GM12878 (cell line): ENCODE measurements around the gene NDUFA13. TPM values are rescaled to one million over a fixed set of nuclear protein-coding genes. Genes with fewer than 3 reads are reported as not detected.
A peak's percentile ranks its signal among the peaks of the same experiment; 100 is the strongest.

Experiments used
- ATAC-seq: fragments of 200-7000 bp; cut with Tn5 transposase; 3 replicates; pipeline ENCODE4 v1.9.1; 2020; ENCODE audit warnings: mild to moderate bottlenecking, moderate library complexity
- BruUV-seq: library from RNA; stranded (reverse); fragments of 400-500 nt; replicated peaks from 2 replicates; lab custom pipeline; 2021; lab: Mats Ljungman, UMichigan
- CTCF ChIA-PET: fragments of 300-600 bp; sonication (Branson Sonifier 250); formaldehyde crosslinking; extraction: SDS; loops from one replicate; lab custom pipeline; 2021; ENCODE audit warnings: inconsistent platforms; lab: Yijun Ruan, JAX
- POLR2A ChIA-PET: fragments of 350-600 bp; formaldehyde crosslinking; extraction: SDS; loops from one replicate; lab custom pipeline; 2021; ENCODE audit warnings: inconsistent platforms; lab: Charles Lee
- RAD21 ChIA-PET: fragments of 300-600 bp; sonication (Branson Sonifier 250); formaldehyde crosslinking; loops from one replicate; lab custom pipeline; 2023; ENCODE audit warnings: antibody characterized with exemption; ENCODE audit not compliant: unreplicated experiment; lab: Charles Lee
- SMC1A ChIA-PET: fragments of 300-600 bp; sonication (Branson Sonifier 250); formaldehyde crosslinking; loops from one replicate; lab custom pipeline; 2023; ENCODE audit not compliant: unreplicated experiment, uncharacterized antibody; lab: Charles Lee
- DNase-seq: peaks from one replicate; pipeline ENCODE4 v3.0.0-alpha.2; 2011; ENCODE audit warnings: low read depth, low spot score
- FAIRE-seq: peaks from 3 replicates; lab custom pipeline; 2011; peaks lifted over from hg19 to GRCh38; lab: Jason Lieb, UNC
- H2AFZ ChIP-seq: 2 replicates; pipeline ENCODE4 v1.6.0; 2011; ENCODE audit warnings: low read depth, low read length, control low read depth; ENCODE audit not compliant: control insufficient read depth
- H3K27ac ChIP-seq: 2 replicates; pipeline ENCODE4 v1.5.1; 2011; ENCODE audit warnings: control low read depth; ENCODE audit not compliant: control insufficient read depth, insufficient read depth
- H3K27me3 ChIP-seq, 2 experiments: replicated peaks in 1 of 2; 2 replicates each; pipeline versions ENCODE4 v1.6.0 to v1.6.1; 2011; ENCODE audit warnings: low read length in 1 of 2; ENCODE audit not compliant: control insufficient read depth in 2 of 2, insufficient read depth in 2 of 2
- H3K36me3 ChIP-seq, 2 experiments: 2 replicates each; pipeline ENCODE4 v1.5.1; 2011; ENCODE audit warnings: low read length in 1 of 2; ENCODE audit not compliant: control insufficient read depth in 2 of 2, insufficient read depth in 2 of 2
- H3K4me1 ChIP-seq: 2 replicates; pipeline ENCODE4 v1.6.1; 2011; ENCODE audit warnings: mild to moderate bottlenecking, low read length, moderate library complexity, mixed read lengths; ENCODE audit not compliant: control insufficient read depth, insufficient read depth
- H3K4me2 ChIP-seq: 2 replicates; pipeline ENCODE4 v1.6.0; 2011; ENCODE audit warnings: control low read depth; ENCODE audit not compliant: control insufficient read depth, insufficient read depth
- H3K4me3 ChIP-seq: fragments of 200-600 bp; sonication (generic); 2 replicates; pipeline ENCODE4 v1.5.1; 2016
- H3K79me2 ChIP-seq: 2 replicates; pipeline ENCODE4 v1.6.0; 2011; ENCODE audit warnings: low read length; ENCODE audit not compliant: control insufficient read depth, insufficient read depth
- H3K9ac ChIP-seq: 2 replicates; pipeline ENCODE4 v1.8.0; 2011; ENCODE audit warnings: low read length, control low read depth, mixed read lengths; ENCODE audit not compliant: control insufficient read depth, insufficient read depth
- H3K9me3 ChIP-seq: replicated peaks from 3 replicates; pipeline ENCODE4 v1.5.1; 2011; ENCODE audit warnings: mild to moderate bottlenecking, low read length; ENCODE audit not compliant: control insufficient read depth, insufficient read depth
- H4K20me1 ChIP-seq: 2 replicates; pipeline ENCODE4 v1.6.0; 2011; ENCODE audit not compliant: control insufficient read depth, insufficient read depth
- ATF7 ChIP-seq: fragments of 450-650 bp; IDR thresholded peaks from 2 replicates; pipeline ENCODE4 v1.6.1; 2016; ENCODE audit warnings: low read depth, mild to moderate bottlenecking
- BACH1 ChIP-seq: fragments of 450-650 bp; IDR thresholded peaks from 2 replicates; pipeline ENCODE4 v1.6.1; 2017; ENCODE audit warnings: mild to moderate bottlenecking, borderline replicate concordance
- CHD1 ChIP-seq: IDR thresholded peaks from 2 replicates; pipeline ENCODE4 v1.6.1; 2012; ENCODE audit warnings: low read depth, low read length, improper control_type of control experiment
- IKZF2 ChIP-seq, 2 experiments: fragments of 450-650 bp; IDR thresholded peaks; 2 replicates each; pipeline ENCODE4 v1.6.1; 2017; ENCODE audit warnings: mild to moderate bottlenecking in 2 of 2, moderate library complexity in 2 of 2
- JUND ChIP-seq: IDR thresholded peaks from 2 replicates; pipeline ENCODE4 v1.6.1; 2012; ENCODE audit warnings: low read depth, mild to moderate bottlenecking, low read length, improper control_type of control experiment, moderate library complexity
- KLF5 ChIP-seq: fragments of 450-650 bp; IDR thresholded peaks from 2 replicates; pipeline ENCODE4 v1.6.1; 2014; ENCODE audit warnings: mild to moderate bottlenecking; ENCODE audit not compliant: partially characterized antibody
- MEF2A ChIP-seq: IDR thresholded peaks from 2 replicates; pipeline ENCODE4 v1.6.1; 2011; ENCODE audit warnings: low read depth, mild to moderate bottlenecking, low read length, moderate library complexity; ENCODE audit not compliant: insufficient read depth
- MEF2B ChIP-seq: fragments of 450-650 bp; IDR thresholded peaks from 2 replicates; pipeline ENCODE4 v1.6.1; 2018; ENCODE audit warnings: mild to moderate bottlenecking, moderate library complexity; ENCODE audit not compliant: partially characterized antibody, poor library complexity, severe bottlenecking
- NBN ChIP-seq: fragments of 450-650 bp; IDR thresholded peaks from 2 replicates; pipeline ENCODE4 v1.6.1; 2016
- NR2C2 ChIP-seq: IDR thresholded peaks from 2 replicates; pipeline ENCODE4 v1.6.1; 2011; ENCODE audit warnings: borderline replicate concordance, low read depth; ENCODE audit not compliant: control insufficient read depth, insufficient read length
- POLR2AphosphoS2 ChIP-seq: IDR thresholded peaks from 2 replicates; pipeline ENCODE4 v1.6.1; 2011; ENCODE audit warnings: low read depth, mild to moderate bottlenecking, low read length, improper control_type of control experiment, moderate library complexity
- POU2F2 ChIP-seq: IDR thresholded peaks from 3 replicates; pipeline ENCODE4 v1.6.1; 2011; ENCODE audit warnings: low read depth, mild to moderate bottlenecking, low read length, borderline replicate concordance
- RELA ChIP-seq: fragments of 450-650 bp; IDR thresholded peaks from 2 replicates; pipeline ENCODE4 v1.8.0; 2014; ENCODE audit warnings: borderline replicate concordance; ENCODE audit not compliant: partially characterized antibody
- SPI1 ChIP-seq: IDR thresholded peaks from 2 replicates; pipeline ENCODE4 v1.6.1; 2011; ENCODE audit warnings: low read depth, mild to moderate bottlenecking, low read length, moderate library complexity, borderline replicate concordance; ENCODE audit not compliant: insufficient read depth
- TARDBP ChIP-seq: IDR thresholded peaks from 2 replicates; pipeline ENCODE4 v1.6.1; 2016; ENCODE audit warnings: borderline replicate concordance
- ZNF207 ChIP-seq: fragments of 450-650 bp; IDR thresholded peaks from 2 replicates; pipeline ENCODE4 v1.6.1; 2014; ENCODE audit warnings: antibody characterized with exemption, mild to moderate bottlenecking, borderline replicate concordance
- ZNF217 ChIP-seq: fragments of 450-650 bp; IDR thresholded peaks from 2 replicates; pipeline ENCODE4 v1.6.1; 2017; ENCODE audit warnings: antibody characterized with exemption, mild to moderate bottlenecking
- WGBS: methylation state at CpG from one replicate; pipeline ENCODE4 v1.1.6; 2016; ENCODE audit warnings: low lambda C conversion rate; ENCODE audit not compliant: insufficient replicate concordance, insufficient coverage; ENCODE audit errors: missing lambda C conversion rate; 5-methylcytosine and 5-hydroxymethylcytosine counted together
- in situ Hi-C: fragments of 300-500 bp; cut with MboI; formaldehyde crosslinking; loops from 9 replicates; pipeline ENCODE4 v1.14.3; 2018; ENCODE audit warnings: mixed read lengths
- intact Hi-C: fragments of 100-400 bp; cut with micrococcal nuclease; formaldehyde crosslinking; loops from one replicate; pipeline ENCODE4 v1.14.2; 2022; ENCODE audit not compliant: unreplicated experiment
- polyA plus RNA-seq, 11 experiments: library from polyadenylated mRNA; depleted of rRNA in 4 of 11; unstranded in 6 of 11; stranded (reverse) in 5 of 11; fragments of >200 nt; fragmentation: Nextera tagmentation in 4 of 11; fragmentation: Illumina TruSeq in 1 of 11; extraction: Ambion mirVana in 4 of 11; extraction: Trizol in 1 of 11; gene quantifications; 1 replicate in 1 of 11; 2 replicates in 10 of 11; pipeline versions ENCODE4 v1.2.1 to v1.2.3, GENCODE V29; 2011 to 2016; ENCODE audit warnings: inconsistent platforms in 2 of 11, missing spikeins in 2 of 11, low read depth in 1 of 11
- total RNA-seq, 4 experiments: library from RNA; depleted of rRNA in 3 of 4; stranded (reverse); fragments of >200 nt in 3 of 4; fragmentation: Illumina TruSeq in 1 of 4; extraction: Trizol in 1 of 4; gene quantifications; 2 replicates each; pipeline versions ENCODE4 v1.2.1 to v1.2.3, GENCODE V29; 2013 to 2021
- TF ChIP-seq, protein P1 (sequence below): fragments of 450-650 bp; formaldehyde crosslinking; IDR thresholded peaks from 2 replicates; pipeline ENCODE4 v1.4.0; 2020; ENCODE audit warnings: mild to moderate bottlenecking, moderate library complexity

NDUFA13 gene
- total and polyA plus RNA-seq, 10 of the 15 experiments (the other 5 are each of a cell fraction or from before 2014, with no cell fraction given): 224 to 586 (median 456) TPM

DNA sequence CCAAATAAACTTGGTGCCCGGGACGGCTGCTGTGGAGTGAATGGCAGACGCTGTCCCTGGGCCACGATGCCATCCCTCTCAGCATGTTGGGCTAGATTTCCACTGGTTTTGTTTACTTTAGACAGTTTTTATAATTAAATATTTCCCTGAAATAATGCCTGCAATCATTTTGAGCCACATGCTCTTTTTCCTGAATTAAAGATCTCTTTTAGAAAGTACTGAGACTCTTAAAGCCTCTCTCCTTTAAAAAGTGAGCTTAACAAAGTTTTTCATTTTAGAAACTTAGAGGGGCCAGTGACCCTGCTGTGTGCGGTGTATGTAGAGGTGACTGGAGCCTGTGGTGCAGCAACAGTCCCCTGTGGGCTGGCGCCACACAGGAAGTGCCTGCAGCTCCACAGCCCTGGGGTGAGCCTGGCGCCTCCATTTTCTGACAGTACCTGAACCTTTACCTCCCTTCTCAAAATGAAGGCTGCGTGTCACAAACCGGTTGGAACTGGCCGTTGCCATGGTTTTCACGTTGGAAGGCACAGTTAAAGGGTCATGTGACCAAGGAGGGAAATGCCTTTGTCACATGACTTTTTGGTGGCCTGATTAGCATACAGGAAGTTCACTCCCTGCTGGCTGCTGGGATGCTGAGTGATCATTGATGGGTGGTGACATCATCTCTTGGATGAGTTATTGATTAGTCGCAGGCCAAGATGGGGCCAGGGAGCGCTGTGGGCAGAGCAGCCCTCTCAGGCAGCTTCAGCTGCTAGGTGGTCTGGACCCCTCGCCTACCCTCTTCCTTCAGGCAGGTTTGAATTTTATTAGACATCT, 26.9 kb upstream of the NDUFA13 start:
- H4K20me1 ChIP-seq: no peaks in the 10 kb centered on the region
- no peak overlapping the region for H3K4me3 ChIP-seq
- ChIA-PET CTCF (interaction anchor here (0.6 to 9.3 kb wide), 22 partner anchors 9 to 440 kb away, joined by 3 to 223 read pairs (median 8); partner anchors contain the start of genes BORCS8, GATAD2A, NR2C2AP and RFXANK), SMC1A (interaction anchor here (0.7 to 5.1 kb wide), 12 partner anchors 10 to 127 kb away, joined by 3 to 97 read pairs (median 3); partner anchors contain the start of gene GATAD2A), RAD21 (interaction anchor here (0.7 to 4.8 kb wide), 15 partner anchors 30 to 314 kb away, joined by 3 to 72 read pairs (median 9); partner anchors contain the start of gene GATAD2A), POLR2A (interaction anchor here (2.2 to 3.1 kb wide), 2 partner anchors 116 to 124 kb away, joined by 6 to 16 read pairs; no protein-coding TSS in a partner anchor)
- no TSS peak for BruUV-seq
- peaks cover 9% of the 10 kb centered on the region for H3K79me2 ChIP-seq
- peak overlapping the region; percentile 42; the same call in 1 of the 2 replicates for H2AFZ ChIP-seq
- peak overlapping the region; percentile 5 for H3K4me2 ChIP-seq
- peak; percentile 96 for FAIRE-seq
- H3K4me1 ChIP-seq: peaks cover 28% of the 10 kb centered on the region
- H3K27ac ChIP-seq: peak overlapping the region; percentile 82
- peak overlapping the region; percentile 66 for H3K9ac ChIP-seq
- no peaks in the 10 kb centered on the region for H3K27me3 ChIP-seq
- intact Hi-C loops (loop anchor here (1.0 kb wide), 1 partner anchor 104 kb away; no protein-coding TSS in a partner anchor), in situ Hi-C loops (no loop called here)
- DNase-seq: peak; percentile 73
- H3K36me3 ChIP-seq: peaks cover 16 to 32% of the 10 kb centered on the region in 2 experiments; a peak in 3 of 4 replicates
- WGBS: 45% methylated on average over 14 of the region's 14 CpGs
- ATAC-seq: peak; percentile 84
- H3K9me3 ChIP-seq: no peaks in the 10 kb centered on the region
- TF ChIP-seq TARDBP (peak; percentile 73; the same call in 1 of the 2 replicates), ATF7 (peak; percentile 92), MEF2B (peak; percentile 76), CHD1 (no peak), RELA (peak; percentile 66), IKZF2 (IDR thresholded peaks at IDR 0.05) (0 out of 4 replicates have a peak, but pooled peaks of 1 of the 2 experiments have one; percentile 21), JUND (0 out of 2 replicates have a peak, but pooled peaks have one; percentile 48), ZNF217 (no peak), MEF2A (0 out of 2 replicates have a peak, but pooled peaks have one; percentile 19), POLR2AphosphoS2 (no peak), ZNF207 (no peak), SPI1 (no peak), BACH1 (peak; percentile 44; the same call in 1 of the 2 replicates), POU2F2 (peak; percentile 92; the same call in 2 of the 3 replicates), KLF5 (peak; percentile 36), NBN (peak; percentile 53; the same call in 1 of the 2 replicates), NR2C2 (no peak)
- TF ChIP-seq, protein P1, sequence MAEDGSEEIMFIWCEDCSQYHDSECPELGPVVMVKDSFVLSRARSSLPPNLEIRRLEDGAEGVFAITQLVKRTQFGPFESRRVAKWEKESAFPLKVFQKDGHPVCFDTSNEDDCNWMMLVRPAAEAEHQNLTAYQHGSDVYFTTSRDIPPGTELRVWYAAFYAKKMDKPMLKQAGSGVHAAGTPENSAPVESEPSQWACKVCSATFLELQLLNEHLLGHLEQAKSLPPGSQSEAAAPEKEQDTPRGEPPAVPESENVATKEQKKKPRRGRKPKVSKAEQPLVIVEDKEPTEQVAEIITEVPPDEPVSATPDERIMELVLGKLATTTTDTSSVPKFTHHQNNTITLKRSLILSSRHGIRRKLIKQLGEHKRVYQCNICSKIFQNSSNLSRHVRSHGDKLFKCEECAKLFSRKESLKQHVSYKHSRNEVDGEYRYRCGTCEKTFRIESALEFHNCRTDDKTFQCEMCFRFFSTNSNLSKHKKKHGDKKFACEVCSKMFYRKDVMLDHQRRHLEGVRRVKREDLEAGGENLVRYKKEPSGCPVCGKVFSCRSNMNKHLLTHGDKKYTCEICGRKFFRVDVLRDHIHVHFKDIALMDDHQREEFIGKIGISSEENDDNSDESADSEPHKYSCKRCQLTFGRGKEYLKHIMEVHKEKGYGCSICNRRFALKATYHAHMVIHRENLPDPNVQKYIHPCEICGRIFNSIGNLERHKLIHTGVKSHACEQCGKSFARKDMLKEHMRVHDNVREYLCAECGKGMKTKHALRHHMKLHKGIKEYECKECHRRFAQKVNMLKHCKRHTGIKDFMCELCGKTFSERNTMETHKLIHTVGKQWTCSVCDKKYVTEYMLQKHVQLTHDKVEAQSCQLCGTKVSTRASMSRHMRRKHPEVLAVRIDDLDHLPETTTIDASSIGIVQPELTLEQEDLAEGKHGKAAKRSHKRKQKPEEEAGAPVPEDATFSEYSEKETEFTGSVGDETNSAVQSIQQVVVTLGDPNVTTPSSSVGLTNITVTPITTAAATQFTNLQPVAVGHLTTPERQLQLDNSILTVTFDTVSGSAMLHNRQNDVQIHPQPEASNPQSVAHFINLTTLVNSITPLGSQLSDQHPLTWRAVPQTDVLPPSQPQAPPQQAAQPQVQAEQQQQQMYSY: 0 out of 2 replicates have a peak, but pooled peaks have one; percentile 72
